HepG2 (cell line): Measurements from ENCODE around the gene CTF1. TPM values are rescaled to one million over a fixed set of nuclear protein-coding genes. Genes with fewer than 3 reads are reported as not detected.

Experiments used
- ARNTL ChIP-seq: sonication (generic); formaldehyde crosslinking; IDR thresholded peaks from 2 replicates; pipeline ENCODE4 v1.4.0; 2020; ENCODE audit warnings: mild to moderate bottlenecking, missing genetic modification reagents
- ATAD3A ChIP-seq: sonication (generic); formaldehyde crosslinking; IDR thresholded peaks from 2 replicates; pipeline ENCODE4 v1.4.0; 2020; ENCODE audit warnings: missing genetic modification reagents
- MYC ChIP-seq: sonication (generic); formaldehyde crosslinking; IDR thresholded peaks from 2 replicates; pipeline ENCODE4 v1.9.0; 2021; ENCODE audit warnings: missing genetic modification reagents, borderline replicate concordance
- NFE2L1 ChIP-seq: sonication (generic); formaldehyde crosslinking; IDR thresholded peaks from 2 replicates; pipeline ENCODE4 v1.4.0; 2020; ENCODE audit warnings: missing genetic modification reagents, mild to moderate bottlenecking, borderline replicate concordance
- PHB2 ChIP-seq: fragments of 450-650 bp; IDR thresholded peaks from 2 replicates; pipeline ENCODE4 v1.6.1; 2018; ENCODE audit not compliant: partially characterized antibody
- PHF5A ChIP-seq: IDR thresholded peaks from one replicate; pipeline ENCODE4 v1.6.1; 2018; ENCODE audit warnings: low read depth, missing genetic modification reagents; ENCODE audit not compliant: unreplicated experiment
- SSRP1 ChIP-seq: IDR thresholded peaks from 2 replicates; pipeline ENCODE4 v1.6.1; 2016; ENCODE audit warnings: control low read depth
- U2AF2 ChIP-seq: fragments of 200-400 bp; formaldehyde crosslinking; IDR thresholded peaks from 2 replicates; pipeline ENCODE4 v1.6.1; 2017; ENCODE audit warnings: low read depth, mild to moderate bottlenecking, low read length
- ZNF234 ChIP-seq: sonication (generic); formaldehyde crosslinking; conservative IDR thresholded peaks from 2 replicates; pipeline ENCODE4 v1.5.1; 2020; ENCODE audit warnings: mild to moderate bottlenecking, missing genetic modification reagents
- ZNF777 ChIP-seq: sonication (generic); formaldehyde crosslinking; IDR thresholded peaks from 2 replicates; pipeline ENCODE4 v1.4.0; 2020; ENCODE audit warnings: missing genetic modification reagents
- polyA plus RNA-seq, 8 experiments: library from polyadenylated mRNA; depleted of rRNA in 3 of 8; stranded (reverse) in 7 of 8; unstranded in 1 of 8; fragments of >200 nt; fragmentation: Illumina TruSeq in 4 of 8; extraction: Trizol in 4 of 8; gene quantifications; 2 replicates each; pipeline versions ENCODE4 v1.2.1 to v1.2.3, GENCODE V29; 2011 to 2016; ENCODE audit warnings: low read depth in 4 of 8, missing spikeins in 1 of 8, mixed read lengths in 1 of 8; ENCODE audit not compliant: insufficient read depth in 1 of 8
- total RNA-seq, 5 experiments: library from RNA; depleted of rRNA; stranded (reverse); fragments of >200 nt; fragmentation: Illumina TruSeq; extraction: Trizol; gene quantifications; 2 replicates each; pipeline ENCODE4 v1.2.3, GENCODE V29; 2016; ENCODE audit warnings: low read depth in 1 of 5
- TF ChIP-seq, protein P1 (sequence below): sonication (generic); formaldehyde crosslinking; IDR thresholded peaks from 2 replicates; pipeline ENCODE4 v1.5.1; 2020; ENCODE audit warnings: mild to moderate bottlenecking, missing genetic modification reagents, moderate library complexity
- TF ChIP-seq, protein P2 (sequence below): sonication (generic); formaldehyde crosslinking; IDR thresholded peaks from 2 replicates; pipeline ENCODE4 v1.4.0; 2020; ENCODE audit warnings: missing genetic modification reagents, low read depth, mild to moderate bottlenecking, borderline replicate concordance
- TF ChIP-seq, protein P3 (sequence below): sonication (generic); formaldehyde crosslinking; IDR thresholded peaks from 2 replicates; pipeline ENCODE4 v1.5.1; 2020; ENCODE audit warnings: mild to moderate bottlenecking, moderate library complexity, missing genetic modification reagents
- TF ChIP-seq, protein P4 (sequence below): sonication (generic); formaldehyde crosslinking; IDR thresholded peaks from 2 replicates; pipeline ENCODE4 v1.4.0; 2020; ENCODE audit warnings: missing genetic modification reagents
- TF ChIP-seq, protein P5 (sequence below): IDR thresholded peaks from 2 replicates; pipeline ENCODE4 v1.6.1; 2016; ENCODE audit warnings: mild to moderate bottlenecking
- TF ChIP-seq, protein P6 (sequence below): sonication (generic); formaldehyde crosslinking; IDR thresholded peaks from 2 replicates; pipeline ENCODE4 v1.4.0; 2020; ENCODE audit warnings: missing genetic modification reagents

Gene CTF1
- total and polyA plus RNA-seq, 2 of the 13 experiments (the other 11 are each of a cell fraction or from before 2014, with no cell fraction given): 0.13 to 1.8 TPM

DNA sequence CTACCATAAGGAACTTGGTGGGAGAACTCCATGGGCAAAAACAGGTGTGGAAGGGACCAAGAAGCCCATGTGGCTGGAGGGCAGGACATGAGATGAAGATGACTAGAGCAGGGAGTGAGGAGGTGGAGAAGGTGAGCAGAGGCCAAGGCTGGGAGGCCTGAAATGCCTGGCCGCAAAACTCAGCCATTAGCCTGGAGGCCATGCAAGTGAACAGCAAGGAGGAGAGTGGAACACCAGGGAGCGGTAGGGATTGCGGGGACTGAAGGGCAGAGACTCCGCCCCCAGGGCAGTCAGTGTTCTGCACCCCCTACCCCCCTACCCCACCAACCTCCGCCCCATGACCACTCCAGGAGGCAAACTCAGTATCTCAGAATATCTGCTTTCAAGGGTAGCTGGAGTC, 19.5 kb upstream of the CTF1 start (continued):
- TF ChIP-seq, protein P1, sequence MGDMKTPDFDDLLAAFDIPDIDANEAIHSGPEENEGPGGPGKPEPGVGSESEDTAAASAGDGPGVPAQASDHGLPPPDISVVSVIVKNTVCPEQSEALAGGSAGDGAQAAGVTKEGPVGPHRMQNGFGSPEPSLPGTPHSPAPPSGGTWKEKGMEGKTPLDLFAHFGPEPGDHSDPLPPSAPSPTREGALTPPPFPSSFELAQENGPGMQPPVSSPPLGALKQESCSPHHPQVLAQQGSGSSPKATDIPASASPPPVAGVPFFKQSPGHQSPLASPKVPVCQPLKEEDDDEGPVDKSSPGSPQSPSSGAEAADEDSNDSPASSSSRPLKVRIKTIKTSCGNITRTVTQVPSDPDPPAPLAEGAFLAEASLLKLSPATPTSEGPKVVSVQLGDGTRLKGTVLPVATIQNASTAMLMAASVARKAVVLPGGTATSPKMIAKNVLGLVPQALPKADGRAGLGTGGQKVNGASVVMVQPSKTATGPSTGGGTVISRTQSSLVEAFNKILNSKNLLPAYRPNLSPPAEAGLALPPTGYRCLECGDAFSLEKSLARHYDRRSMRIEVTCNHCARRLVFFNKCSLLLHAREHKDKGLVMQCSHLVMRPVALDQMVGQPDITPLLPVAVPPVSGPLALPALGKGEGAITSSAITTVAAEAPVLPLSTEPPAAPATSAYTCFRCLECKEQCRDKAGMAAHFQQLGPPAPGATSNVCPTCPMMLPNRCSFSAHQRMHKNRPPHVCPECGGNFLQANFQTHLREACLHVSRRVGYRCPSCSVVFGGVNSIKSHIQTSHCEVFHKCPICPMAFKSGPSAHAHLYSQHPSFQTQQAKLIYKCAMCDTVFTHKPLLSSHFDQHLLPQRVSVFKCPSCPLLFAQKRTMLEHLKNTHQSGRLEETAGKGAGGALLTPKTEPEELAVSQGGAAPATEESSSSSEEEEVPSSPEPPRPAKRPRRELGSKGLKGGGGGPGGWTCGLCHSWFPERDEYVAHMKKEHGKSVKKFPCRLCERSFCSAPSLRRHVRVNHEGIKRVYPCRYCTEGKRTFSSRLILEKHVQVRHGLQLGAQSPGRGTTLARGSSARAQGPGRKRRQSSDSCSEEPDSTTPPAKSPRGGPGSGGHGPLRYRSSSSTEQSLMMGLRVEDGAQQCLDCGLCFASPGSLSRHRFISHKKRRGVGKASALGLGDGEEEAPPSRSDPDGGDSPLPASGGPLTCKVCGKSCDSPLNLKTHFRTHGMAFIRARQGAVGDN (CRISPR knock-in tag): peak; percentile 29; the same call in 1 of the 2 replicates
- TF ChIP-seq MYC (CRISPR knock-in tag): peak; percentile 51; the same call in 1 of the 2 replicates
- TF ChIP-seq ZNF234 (CRISPR knock-in tag): no peak
- TF ChIP-seq, protein P2, sequence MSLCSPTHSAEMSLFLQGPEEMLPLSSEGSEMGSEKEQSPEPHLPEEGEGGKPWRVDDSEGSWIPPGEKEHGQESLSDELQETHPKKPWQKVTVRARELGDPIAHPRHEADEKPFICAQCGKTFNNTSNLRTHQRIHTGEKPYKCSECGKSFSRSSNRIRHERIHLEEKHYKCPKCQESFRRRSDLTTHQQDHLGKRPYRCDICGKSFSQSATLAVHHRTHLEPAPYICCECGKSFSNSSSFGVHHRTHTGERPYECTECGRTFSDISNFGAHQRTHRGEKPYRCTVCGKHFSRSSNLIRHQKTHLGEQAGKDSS (CRISPR knock-in tag): no peak
- no peak for TF ChIP-seq ARNTL (CRISPR knock-in tag)
- TF ChIP-seq, protein P3, sequence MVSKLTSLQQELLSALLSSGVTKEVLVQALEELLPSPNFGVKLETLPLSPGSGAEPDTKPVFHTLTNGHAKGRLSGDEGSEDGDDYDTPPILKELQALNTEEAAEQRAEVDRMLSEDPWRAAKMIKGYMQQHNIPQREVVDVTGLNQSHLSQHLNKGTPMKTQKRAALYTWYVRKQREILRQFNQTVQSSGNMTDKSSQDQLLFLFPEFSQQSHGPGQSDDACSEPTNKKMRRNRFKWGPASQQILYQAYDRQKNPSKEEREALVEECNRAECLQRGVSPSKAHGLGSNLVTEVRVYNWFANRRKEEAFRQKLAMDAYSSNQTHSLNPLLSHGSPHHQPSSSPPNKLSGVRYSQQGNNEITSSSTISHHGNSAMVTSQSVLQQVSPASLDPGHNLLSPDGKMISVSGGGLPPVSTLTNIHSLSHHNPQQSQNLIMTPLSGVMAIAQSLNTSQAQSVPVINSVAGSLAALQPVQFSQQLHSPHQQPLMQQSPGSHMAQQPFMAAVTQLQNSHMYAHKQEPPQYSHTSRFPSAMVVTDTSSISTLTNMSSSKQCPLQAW: no peak
- TF ChIP-seq PHB2: no peak
- no peak for TF ChIP-seq PHF5A (CRISPR knock-in tag)
- TF ChIP-seq, protein P4, sequence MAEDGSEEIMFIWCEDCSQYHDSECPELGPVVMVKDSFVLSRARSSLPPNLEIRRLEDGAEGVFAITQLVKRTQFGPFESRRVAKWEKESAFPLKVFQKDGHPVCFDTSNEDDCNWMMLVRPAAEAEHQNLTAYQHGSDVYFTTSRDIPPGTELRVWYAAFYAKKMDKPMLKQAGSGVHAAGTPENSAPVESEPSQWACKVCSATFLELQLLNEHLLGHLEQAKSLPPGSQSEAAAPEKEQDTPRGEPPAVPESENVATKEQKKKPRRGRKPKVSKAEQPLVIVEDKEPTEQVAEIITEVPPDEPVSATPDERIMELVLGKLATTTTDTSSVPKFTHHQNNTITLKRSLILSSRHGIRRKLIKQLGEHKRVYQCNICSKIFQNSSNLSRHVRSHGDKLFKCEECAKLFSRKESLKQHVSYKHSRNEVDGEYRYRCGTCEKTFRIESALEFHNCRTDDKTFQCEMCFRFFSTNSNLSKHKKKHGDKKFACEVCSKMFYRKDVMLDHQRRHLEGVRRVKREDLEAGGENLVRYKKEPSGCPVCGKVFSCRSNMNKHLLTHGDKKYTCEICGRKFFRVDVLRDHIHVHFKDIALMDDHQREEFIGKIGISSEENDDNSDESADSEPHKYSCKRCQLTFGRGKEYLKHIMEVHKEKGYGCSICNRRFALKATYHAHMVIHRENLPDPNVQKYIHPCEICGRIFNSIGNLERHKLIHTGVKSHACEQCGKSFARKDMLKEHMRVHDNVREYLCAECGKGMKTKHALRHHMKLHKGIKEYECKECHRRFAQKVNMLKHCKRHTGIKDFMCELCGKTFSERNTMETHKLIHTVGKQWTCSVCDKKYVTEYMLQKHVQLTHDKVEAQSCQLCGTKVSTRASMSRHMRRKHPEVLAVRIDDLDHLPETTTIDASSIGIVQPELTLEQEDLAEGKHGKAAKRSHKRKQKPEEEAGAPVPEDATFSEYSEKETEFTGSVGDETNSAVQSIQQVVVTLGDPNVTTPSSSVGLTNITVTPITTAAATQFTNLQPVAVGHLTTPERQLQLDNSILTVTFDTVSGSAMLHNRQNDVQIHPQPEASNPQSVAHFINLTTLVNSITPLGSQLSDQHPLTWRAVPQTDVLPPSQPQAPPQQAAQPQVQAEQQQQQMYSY: no peak
- no peak for TF ChIP-seq NFE2L1 (CRISPR knock-in tag)
- TF ChIP-seq, protein P5, sequence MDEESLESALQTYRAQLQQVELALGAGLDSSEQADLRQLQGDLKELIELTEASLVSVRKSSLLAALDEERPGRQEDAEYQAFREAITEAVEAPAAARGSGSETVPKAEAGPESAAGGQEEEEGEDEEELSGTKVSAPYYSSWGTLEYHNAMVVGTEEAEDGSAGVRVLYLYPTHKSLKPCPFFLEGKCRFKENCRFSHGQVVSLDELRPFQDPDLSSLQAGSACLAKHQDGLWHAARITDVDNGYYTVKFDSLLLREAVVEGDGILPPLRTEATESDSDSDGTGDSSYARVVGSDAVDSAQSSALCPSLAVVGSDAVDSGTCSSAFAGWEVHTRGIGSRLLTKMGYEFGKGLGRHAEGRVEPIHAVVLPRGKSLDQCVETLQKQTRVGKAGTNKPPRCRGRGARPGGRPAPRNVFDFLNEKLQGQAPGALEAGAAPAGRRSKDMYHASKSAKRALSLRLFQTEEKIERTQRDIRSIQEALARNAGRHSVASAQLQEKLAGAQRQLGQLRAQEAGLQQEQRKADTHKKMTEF: no peak
- no peak for TF ChIP-seq ZNF777 (CRISPR knock-in tag)
- no peak for TF ChIP-seq ATAD3A (CRISPR knock-in tag)
- TF ChIP-seq, protein P6, sequence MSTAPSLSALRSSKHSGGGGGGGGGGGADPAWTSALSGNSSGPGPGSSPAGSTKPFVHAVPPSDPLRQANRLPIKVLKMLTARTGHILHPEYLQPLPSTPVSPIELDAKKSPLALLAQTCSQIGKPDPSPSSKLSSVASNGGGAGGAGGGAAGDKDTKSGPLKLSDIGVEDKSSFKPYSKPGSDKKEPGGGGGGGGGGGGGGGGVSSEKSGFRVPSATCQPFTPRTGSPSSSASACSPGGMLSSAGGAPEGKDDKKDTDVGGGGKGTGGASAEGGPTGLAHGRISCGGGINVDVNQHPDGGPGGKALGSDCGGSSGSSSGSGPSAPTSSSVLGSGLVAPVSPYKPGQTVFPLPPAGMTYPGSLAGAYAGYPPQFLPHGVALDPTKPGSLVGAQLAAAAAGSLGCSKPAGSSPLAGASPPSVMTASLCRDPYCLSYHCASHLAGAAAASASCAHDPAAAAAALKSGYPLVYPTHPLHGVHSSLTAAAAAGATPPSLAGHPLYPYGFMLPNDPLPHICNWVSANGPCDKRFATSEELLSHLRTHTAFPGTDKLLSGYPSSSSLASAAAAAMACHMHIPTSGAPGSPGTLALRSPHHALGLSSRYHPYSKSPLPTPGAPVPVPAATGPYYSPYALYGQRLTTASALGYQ (CRISPR knock-in tag): no peak
- TF ChIP-seq U2AF2: no peak
- no peak for TF ChIP-seq SSRP1
